Brain microvascular endothelial cell (primary cell): ENCODE measurements around the gene SHISAL1.

ENCODE experiments used
- DNase-seq: peaks from one replicate; pipeline ENCODE4 v3.0.0-alpha.2; 2020
- H3K27ac ChIP-seq: fragments of 250-450 bp; sonication (Bioruptor Pico); 2 replicates; pipeline ENCODE4 v1.5.1; 2020; ENCODE audit warnings: mild to moderate bottlenecking, moderate library complexity
- H3K27me3 ChIP-seq: fragments of 250-450 bp; sonication (Bioruptor Pico); replicated peaks from 2 replicates; pipeline ENCODE4 v1.5.1; 2020; ENCODE audit warnings: mild to moderate bottlenecking
- H3K36me3 ChIP-seq: fragments of 250-450 bp; sonication (Bioruptor Pico); replicated peaks from 2 replicates; pipeline ENCODE4 v1.5.1; 2020; ENCODE audit warnings: mild to moderate bottlenecking
- H3K4me3 ChIP-seq: 2 replicates; pipeline ENCODE4 v1.5.1; 2011; ENCODE audit warnings: low read depth, mild to moderate bottlenecking, control low read depth, low read length, moderate library complexity
- in situ Hi-C: cut with HindIII; loops from 2 replicates; pipeline ENCODE4 v1.10.0; 2017; ENCODE audit warnings: low sequenced_read_pairs, low pct_ligation_motif_present
- TF ChIP-seq, protein P1 (sequence below): IDR thresholded peaks from 2 replicates; pipeline ENCODE4 v1.5.1; 2011; ENCODE audit warnings: low read depth, mild to moderate bottlenecking, moderate library complexity, low read length, control low read depth, inconsistent platforms; ENCODE audit errors: missing control alignments

Gene SHISAL1

GRCh38 chr22:44298406-44299091 is 14.2 kb downstream of the SHISAL1 start:
- Histone ChIP-seq H3K27ac (no peak overlapping the region), H3K4me3 (no peak overlapping the region), H3K27me3 (peaks cover 7% of the 10 kb centered on the region), H3K36me3 (no peaks in the 10 kb centered on the region)
- TF ChIP-seq, protein P1, sequence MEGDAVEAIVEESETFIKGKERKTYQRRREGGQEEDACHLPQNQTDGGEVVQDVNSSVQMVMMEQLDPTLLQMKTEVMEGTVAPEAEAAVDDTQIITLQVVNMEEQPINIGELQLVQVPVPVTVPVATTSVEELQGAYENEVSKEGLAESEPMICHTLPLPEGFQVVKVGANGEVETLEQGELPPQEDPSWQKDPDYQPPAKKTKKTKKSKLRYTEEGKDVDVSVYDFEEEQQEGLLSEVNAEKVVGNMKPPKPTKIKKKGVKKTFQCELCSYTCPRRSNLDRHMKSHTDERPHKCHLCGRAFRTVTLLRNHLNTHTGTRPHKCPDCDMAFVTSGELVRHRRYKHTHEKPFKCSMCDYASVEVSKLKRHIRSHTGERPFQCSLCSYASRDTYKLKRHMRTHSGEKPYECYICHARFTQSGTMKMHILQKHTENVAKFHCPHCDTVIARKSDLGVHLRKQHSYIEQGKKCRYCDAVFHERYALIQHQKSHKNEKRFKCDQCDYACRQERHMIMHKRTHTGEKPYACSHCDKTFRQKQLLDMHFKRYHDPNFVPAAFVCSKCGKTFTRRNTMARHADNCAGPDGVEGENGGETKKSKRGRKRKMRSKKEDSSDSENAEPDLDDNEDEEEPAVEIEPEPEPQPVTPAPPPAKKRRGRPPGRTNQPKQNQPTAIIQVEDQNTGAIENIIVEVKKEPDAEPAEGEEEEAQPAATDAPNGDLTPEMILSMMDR: no peak
- in situ Hi-C loops: no loop called here
- no peak for DNase-seq

DNA sequence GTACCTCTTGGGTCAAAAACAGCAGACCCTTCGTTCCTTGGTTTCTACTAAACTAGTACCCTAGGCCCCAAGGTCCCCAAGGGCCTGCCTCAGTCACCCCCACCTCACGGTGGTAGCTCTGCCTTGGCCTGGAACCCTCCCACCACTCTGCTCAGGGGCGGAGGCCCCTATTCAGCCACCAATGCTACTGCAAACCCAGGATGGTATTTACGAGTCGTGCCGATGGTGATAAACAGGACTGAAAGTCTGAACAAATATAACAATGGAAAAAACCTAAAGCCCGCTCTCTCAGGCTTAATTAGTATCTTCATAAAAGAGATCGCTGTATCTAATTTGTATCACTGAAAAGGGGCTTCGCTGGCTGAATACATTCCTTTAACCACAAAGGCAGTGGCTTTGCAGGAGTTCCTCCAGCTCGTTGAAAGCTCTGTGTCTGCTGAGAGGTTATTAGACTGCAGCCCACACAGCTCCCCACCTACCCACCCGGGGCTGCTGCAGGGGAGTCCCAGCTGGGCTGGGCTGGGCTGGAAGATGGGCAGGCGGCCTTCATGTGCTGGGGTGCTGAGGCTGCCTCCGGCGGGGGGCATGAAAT is 15.2 kb downstream of the SHISAL1 start:
- Histone ChIP-seq H3K27ac (no peak overlapping the region), H3K27me3 (peaks cover 7% of the 10 kb centered on the region), H3K4me3 (no peak overlapping the region), H3K36me3 (no peaks in the 10 kb centered on the region)
- in situ Hi-C loops: no loop called here
- TF ChIP-seq, protein P1: no peak
- DNase-seq: no peak

DNA sequence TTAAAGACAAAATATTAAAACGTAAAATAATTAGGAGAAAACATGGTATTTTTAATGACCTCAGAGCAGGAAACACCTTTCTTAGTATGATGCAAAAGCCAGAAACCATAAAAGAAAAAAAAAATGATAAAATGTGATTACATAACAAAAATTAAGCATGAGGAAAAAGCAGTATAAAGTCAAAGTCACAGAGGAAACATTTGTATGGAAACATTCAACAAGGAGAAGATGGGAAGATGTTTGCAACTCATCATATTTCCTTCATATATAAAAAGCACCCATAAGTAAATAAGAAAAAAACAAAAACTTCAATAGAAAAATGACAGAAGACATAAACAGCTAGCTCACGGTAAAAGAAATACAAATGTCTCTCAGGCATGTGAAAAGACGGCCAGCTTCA is 17.3 kb downstream of the SHISAL1 start:
- in situ Hi-C loops: no loop called here
- no peaks in the 10 kb centered on the region for H3K36me3 ChIP-seq
- no peak overlapping the region for H3K27ac ChIP-seq
- no peak for DNase-seq
- TF ChIP-seq, protein P1: no peak
- H3K4me3 ChIP-seq: no peak overlapping the region
- peaks cover 3% of the 10 kb centered on the region for H3K27me3 ChIP-seq

DNA sequence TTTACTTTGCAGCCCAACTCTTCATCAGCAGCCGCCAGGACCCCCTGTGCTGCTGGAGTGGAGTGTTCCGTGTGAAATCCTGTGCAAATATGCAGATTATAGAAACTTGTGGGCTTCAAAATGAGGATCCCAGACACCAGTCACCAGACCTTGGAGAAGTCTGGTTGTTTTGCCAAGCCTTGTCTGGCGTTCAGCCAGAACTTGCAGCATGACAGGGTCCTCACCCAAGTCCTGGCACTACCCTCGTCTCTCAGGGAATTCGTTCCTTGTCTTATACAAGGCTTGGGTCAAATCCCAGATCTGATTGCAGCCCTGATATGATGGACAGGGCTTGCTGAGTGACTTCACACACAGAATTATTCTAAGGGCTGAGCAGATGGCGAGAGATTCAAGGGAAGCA is 18.9 kb downstream of the SHISAL1 start:
- in situ Hi-C loops: no loop called here
- no peaks in the 10 kb centered on the region for H3K27me3 ChIP-seq
- H3K36me3 ChIP-seq: no peaks in the 10 kb centered on the region
- no peak overlapping the region for H3K27ac ChIP-seq
- TF ChIP-seq, protein P1: no peak
- no peak overlapping the region for H3K4me3 ChIP-seq
- DNase-seq: no peak

DNA sequence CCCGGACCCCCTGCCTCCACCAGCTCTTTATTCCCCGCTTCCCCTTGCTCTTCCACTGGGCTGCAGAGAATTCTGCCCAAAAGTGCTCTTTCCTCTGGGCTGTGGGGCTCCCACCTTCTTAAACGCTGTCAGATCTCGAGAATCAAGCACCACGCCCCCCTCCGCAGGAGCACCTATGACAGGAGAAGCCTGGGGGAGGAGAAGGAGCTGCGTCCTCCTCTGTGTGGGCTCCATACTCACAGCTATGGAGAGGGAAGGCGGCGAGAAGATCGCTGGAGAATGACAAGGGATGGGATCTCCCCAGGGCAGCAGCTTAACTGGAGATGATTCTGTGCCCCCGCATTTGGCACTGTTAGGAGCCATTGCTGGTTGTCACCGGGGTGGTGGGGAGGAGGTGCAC is 19.7 kb downstream of the SHISAL1 start:
- Histone ChIP-seq H3K4me3 (no peak overlapping the region), H3K27me3 (no peaks in the 10 kb centered on the region), H3K27ac (no peak overlapping the region), H3K36me3 (no peaks in the 10 kb centered on the region)
- DNase-seq: no peak
- in situ Hi-C loops: no loop called here
- TF ChIP-seq, protein P1: no peak
